Epithelial cell of proximal tubule (primary cell): Measurements from ENCODE around the gene ADPRM. TPM values are rescaled to one million over a fixed set of nuclear protein-coding genes. Genes with fewer than 3 reads are reported as not detected.

Source experiments
- DNase-seq: peaks from one replicate; pipeline ENCODE4 v3.0.0-alpha.2; 2011; ENCODE audit warnings: low read depth
- H3K4me3 ChIP-seq: 2 replicates; pipeline ENCODE4 v1.5.1; 2011; ENCODE audit warnings: low read depth, mild to moderate bottlenecking, low read length
- CTCF ChIP-seq: conservative IDR thresholded peaks from 2 replicates; pipeline ENCODE4 v1.5.1; 2012; ENCODE audit warnings: low read depth, mild to moderate bottlenecking, low read length
- total RNA-seq: library from RNA; depleted of rRNA; stranded (reverse); fragments of >200 nt; gene quantifications from 2 replicates; pipeline ENCODE4 v1.2.3, GENCODE V29; 2015

ADPRM gene
- total RNA-seq, 1 donor from 2014 or later = 9.4 TPM

GRCh38 chr17:10754861-10755591 is 57.6 kb downstream of the ADPRM start:
- DNase-seq = no peak
- no peak overlapping the region for H3K4me3 ChIP-seq
- TF ChIP-seq CTCF = no peak

GRCh38 chr17:10755592-10756127 is 58.3 kb downstream of the ADPRM start:
- DNase-seq = no peak
- no peak overlapping the region for H3K4me3 ChIP-seq
- TF ChIP-seq CTCF = no peak

GRCh38 chr17:10756185-10756584 is 58.8 kb downstream of the ADPRM start:
- no peak for TF ChIP-seq CTCF
- no peak for DNase-seq
- no peak overlapping the region for H3K4me3 ChIP-seq

GRCh38 chr17:10756619-10757018 is 59.2 kb downstream of the ADPRM start:
- TF ChIP-seq CTCF = no peak
- no peak for DNase-seq
- no peak overlapping the region for H3K4me3 ChIP-seq

- no peak overlapping the region for H3K4me3 ChIP-seq
- DNase-seq = no peak
- TF ChIP-seq CTCF = no peak
Measured at GRCh38 chr17:10757067-10757466, 59.7 kb downstream of the ADPRM start.

GRCh38 chr17:10757647-10758046 is 60.3 kb downstream of the ADPRM start:
- no peak for DNase-seq
- H3K4me3 ChIP-seq = no peak overlapping the region
- no peak for TF ChIP-seq CTCF

- H3K4me3 ChIP-seq = no peak overlapping the region
- no peak for TF ChIP-seq CTCF
- no peak for DNase-seq
Measured at GRCh38 chr17:10758062-10758461, 60.7 kb downstream of the ADPRM start.
